Suprapubic skin (tissue), 3 donors: ENCODE data around the gene SHLD3.

Experiments
- EP300 ChIP-seq: sonication (generic); formaldehyde crosslinking; IDR thresholded peaks from one replicate; pipeline ENCODE4 v1.6.1; 2017; ENCODE audit warnings: antibody characterized with exemption
- TF ChIP-seq, protein P1 (sequence below), 2 donors: fragments of 200-600 bp in 1 of 2; fragments of 450-650 bp in 1 of 2; sonication (generic) in 1 of 2; IDR thresholded peaks; one replicate each; pipeline ENCODE4 v1.5.1; 2016 to 2019; ENCODE audit warnings: antibody characterized with exemption in 2 of 2, mild to moderate bottlenecking in 1 of 2, moderate library complexity in 1 of 2

DNA sequence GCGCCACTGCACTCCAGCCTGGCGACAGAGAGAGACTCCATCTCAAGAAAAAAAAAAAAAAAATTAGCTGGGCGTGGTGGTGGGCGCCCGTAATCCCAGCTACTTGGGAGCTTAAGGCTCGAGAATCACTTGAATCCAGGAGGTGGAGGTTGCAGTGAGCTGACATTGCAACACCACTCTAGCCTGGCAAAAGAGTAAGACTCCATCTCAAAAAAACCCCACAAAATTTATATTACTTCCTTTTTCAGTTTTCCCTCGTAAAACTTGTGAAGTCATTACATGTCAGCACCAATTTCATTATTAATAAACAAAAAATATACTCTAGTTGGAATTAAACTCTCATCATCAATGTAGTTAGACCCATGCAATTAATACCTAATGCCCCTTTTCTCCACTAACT lies 43.9 kb downstream of the SHLD3 start:
- TF ChIP-seq, protein P1, sequence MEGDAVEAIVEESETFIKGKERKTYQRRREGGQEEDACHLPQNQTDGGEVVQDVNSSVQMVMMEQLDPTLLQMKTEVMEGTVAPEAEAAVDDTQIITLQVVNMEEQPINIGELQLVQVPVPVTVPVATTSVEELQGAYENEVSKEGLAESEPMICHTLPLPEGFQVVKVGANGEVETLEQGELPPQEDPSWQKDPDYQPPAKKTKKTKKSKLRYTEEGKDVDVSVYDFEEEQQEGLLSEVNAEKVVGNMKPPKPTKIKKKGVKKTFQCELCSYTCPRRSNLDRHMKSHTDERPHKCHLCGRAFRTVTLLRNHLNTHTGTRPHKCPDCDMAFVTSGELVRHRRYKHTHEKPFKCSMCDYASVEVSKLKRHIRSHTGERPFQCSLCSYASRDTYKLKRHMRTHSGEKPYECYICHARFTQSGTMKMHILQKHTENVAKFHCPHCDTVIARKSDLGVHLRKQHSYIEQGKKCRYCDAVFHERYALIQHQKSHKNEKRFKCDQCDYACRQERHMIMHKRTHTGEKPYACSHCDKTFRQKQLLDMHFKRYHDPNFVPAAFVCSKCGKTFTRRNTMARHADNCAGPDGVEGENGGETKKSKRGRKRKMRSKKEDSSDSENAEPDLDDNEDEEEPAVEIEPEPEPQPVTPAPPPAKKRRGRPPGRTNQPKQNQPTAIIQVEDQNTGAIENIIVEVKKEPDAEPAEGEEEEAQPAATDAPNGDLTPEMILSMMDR (IDR thresholded peaks at IDR 0.05): no peak
- no peak for TF ChIP-seq EP300
